HG02642 (cell line): ENCODE data around the gene XRCC1.
"Not testable (repeated sequence)": the region's sequence is repeated elsewhere in the genome, so short reads cannot be mapped to it uniquely, and the experiment has no call there.

Experiments
- ATAC-seq: cut with Tn5 transposase; IDR thresholded peaks from one replicate; pipeline ENCODE4 v1.9.1; 2021; ENCODE audit warnings: mild to moderate bottlenecking; ENCODE audit not compliant: unreplicated experiment, poor library complexity

The XRCC1 gene

GRCh38 chr19:43525836-43526771 is 49.2 kb downstream of the XRCC1 start:
- peak; percentile 2 for ATAC-seq

DNA sequence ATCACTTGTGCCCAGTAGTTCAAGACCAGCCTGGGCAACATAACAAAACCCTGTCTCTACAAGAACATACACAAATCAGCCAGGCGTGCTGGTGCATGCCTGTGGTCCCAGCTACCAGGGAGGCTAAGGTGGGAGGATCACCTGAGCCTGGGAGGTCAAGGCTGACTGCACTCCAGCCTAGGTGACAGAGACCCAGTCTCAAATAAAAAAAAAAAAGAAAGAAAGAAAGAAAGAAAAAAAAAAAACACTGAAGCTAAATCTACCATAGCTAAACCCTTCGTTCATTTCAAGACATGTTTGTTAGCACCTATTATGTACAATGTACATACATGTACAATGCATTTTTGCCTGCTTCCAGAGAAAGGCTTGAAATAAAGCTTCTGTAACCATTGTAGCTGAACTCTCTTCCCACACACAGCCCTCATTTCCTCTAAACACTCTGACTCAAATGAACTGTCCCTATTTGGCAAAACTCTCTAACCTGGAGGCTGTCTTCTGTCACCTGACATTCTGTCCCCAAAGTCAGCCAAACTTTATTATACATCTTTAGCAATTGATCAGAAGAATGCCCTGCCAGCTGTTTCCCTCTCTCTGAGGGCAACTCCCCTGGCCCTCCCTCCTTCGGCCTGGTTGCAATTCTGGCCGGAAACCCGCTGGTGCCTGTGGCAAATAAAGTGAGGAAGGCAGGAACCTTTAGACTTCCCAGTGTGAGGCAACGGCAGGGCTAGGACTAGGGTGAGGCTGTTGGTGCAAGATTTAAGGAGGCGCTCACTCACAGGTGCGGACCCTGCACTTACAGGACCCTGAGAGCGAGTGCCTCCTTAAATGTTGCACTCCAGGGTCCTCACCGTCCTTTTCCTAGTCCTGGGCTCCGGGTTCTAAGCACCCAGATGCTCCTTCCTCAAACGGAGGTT is 50.1 kb downstream of the XRCC1 start:
- ATAC-seq = peak; percentile 45

GRCh38 chr19:43523696-43524095 is 51.6 kb downstream of the XRCC1 start:
- not testable (repeated sequence) for ATAC-seq

GRCh38 chr19:43522929-43523328 is 52.4 kb downstream of the XRCC1 start:
- no peak for ATAC-seq

- ATAC-seq = no peak
Observed at GRCh38 chr19:43519436-43520088, 55.8 kb downstream of the XRCC1 start.

DNA sequence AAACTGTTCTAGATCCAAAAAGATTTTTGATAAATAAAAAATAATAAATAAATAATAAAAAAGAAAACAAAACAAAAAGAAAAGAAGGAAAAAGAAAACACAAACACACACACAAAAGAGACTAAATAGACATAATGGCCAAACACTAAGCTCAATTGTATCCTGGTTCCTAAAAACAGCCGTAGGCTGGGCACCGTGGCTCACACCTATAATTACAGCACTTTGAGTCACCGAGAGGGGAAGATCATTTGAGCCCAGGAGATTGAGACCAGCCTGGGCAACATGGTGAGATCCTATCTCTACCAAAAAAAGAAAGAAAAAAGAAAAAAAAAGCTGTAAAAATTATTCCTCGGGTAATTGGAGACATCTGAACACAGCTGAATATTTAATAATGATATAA is 57.3 kb downstream of the XRCC1 start:
- no peak for ATAC-seq

GRCh38 chr19:43512399-43512798 is 62.9 kb downstream of the XRCC1 start:
- ATAC-seq = not testable (repeated sequence)

DNA sequence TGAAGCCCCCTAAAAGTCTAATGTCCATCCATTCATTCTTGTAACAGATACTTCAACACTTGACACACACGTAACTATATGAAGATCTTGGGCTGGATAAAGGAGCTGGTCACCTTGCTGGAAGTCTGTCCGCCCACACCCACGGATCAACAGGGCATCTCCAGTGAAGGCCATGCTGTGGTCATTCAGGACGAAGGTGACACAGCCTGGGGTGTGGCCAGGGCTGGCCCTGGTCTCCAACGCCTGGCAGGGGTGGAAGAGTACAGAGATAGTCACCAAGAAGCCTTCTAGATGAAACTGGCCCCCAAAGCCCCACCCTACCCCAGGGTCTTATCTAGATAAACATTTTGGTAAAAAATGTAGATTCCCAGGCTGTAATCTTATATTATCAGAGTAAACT is 64.0 kb downstream of the XRCC1 start:
- no peak for ATAC-seq

- no peak for ATAC-seq
Observed at GRCh38 chr19:43510713-43511112, 64.6 kb downstream of the XRCC1 start.

DNA sequence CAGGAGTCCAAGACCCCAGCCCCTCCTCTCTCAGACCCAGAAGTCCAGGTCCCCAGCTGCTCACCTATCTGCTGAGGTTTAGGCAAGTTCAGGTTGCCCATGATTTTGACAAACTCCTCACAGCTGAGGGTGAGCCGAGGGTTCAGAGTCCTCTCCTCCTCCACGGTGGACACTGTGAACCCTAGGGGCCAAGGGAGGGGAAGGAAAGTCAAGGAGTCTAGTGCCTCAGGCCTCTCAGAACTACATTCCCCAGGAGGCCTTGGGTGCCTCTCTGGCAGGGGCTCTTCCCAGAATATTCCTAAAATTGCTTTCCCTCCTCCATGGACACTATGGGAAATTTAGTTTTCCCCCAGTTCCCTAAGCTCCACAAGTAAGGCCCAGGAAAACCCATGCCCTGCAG is 67.4 kb downstream of the XRCC1 start:
- no peak for ATAC-seq

DNA sequence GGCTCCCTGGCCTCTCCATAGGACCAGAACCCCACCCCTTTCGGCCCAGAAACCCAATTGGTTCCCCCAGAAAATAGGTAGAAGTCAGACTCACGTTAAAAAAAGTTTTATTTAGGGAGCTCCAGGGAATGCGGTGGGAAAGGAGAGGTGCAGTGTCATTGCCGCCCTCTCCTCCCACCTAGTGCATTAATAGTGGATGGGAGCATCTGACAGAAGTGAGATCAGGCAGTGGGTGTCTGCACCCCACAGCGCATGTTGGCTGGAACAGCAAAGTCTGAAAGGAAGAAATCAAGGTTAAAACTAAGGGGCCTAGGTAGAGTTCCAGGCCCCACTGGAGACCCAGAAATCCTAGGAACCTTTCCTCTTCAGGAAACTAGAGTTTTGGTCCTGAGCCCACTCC is 68.7 kb downstream of the XRCC1 start:
- no peak for ATAC-seq

DNA sequence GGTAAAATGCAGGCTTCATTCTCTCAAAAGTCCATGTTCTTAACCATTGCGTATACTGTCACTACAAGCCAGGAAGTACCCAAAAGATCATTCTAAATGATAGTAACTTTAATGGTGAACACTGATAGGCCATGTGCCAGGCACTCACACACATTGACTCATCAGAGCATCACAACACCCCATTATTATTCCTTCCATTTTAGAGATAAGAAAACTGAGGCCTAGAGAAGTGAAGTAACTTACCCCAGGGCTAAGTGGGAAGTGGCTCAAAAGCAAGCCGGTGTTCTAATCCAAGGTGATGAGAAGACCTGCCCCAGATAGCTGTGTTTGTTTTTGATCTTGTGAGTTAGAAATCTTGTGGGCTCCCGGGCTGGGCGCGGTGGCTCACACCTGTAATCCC is 69.4 kb downstream of the XRCC1 start:
- no peak for ATAC-seq

DNA sequence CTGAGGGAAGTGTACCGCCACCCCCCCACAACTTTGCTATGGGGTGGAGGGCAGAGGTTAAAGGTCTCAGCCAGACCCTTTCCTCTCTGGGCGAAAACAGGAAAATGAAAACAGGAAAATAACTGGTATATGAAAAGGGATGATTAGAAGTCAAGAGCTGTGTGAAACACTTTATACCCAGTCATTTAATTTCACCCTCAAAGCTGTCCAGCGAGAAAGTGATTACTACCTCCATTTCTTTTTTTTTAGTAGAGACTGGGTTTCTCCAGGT is 70.2 kb downstream of the XRCC1 start:
- no peak for ATAC-seq

DNA sequence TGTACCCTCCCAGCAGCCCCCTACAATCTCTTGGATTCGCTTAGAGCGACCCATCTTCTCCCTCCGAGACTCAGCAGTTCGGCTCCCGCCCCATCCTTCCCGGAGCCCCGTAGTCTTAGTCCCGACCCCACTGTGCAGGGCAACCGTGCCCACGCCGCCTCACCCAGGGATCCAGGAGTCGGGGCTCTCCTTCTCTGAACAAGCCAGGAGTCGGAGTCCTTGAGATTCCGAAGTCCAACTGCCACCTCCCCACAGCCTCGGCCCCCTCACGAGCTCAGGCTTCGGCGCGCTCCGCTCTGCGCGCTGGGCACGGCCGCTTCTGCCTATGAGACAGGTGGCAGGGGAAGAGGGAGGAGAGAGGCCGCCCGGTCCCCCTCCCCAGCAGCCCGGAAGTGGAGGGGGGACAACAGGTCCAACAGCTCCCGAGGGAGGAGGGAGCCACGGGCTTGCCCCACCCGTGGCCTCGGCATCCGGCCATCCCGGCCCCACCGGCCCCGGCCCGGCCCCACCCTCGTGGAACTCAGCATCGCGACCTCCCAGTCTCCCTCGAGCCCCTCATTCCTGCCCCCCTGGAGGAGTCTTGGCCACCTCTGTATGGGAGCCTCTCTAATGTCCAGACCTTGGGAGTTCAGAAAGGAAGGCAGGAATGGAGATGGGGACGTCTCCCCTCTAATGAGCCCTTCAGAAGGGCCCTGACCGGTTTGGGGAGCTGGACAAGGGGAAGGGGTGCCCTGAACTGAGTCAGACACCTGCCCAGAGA is 70.7 kb downstream of the XRCC1 start, which contains the start of gene PHLDB3:
Gene PHLDB3 (minus strand): TSS at position 321 of the 760 bp plus-strand sequence. CDS start 628 bp downstream, outside the sequence.
- ATAC-seq = peak; percentile 24

DNA sequence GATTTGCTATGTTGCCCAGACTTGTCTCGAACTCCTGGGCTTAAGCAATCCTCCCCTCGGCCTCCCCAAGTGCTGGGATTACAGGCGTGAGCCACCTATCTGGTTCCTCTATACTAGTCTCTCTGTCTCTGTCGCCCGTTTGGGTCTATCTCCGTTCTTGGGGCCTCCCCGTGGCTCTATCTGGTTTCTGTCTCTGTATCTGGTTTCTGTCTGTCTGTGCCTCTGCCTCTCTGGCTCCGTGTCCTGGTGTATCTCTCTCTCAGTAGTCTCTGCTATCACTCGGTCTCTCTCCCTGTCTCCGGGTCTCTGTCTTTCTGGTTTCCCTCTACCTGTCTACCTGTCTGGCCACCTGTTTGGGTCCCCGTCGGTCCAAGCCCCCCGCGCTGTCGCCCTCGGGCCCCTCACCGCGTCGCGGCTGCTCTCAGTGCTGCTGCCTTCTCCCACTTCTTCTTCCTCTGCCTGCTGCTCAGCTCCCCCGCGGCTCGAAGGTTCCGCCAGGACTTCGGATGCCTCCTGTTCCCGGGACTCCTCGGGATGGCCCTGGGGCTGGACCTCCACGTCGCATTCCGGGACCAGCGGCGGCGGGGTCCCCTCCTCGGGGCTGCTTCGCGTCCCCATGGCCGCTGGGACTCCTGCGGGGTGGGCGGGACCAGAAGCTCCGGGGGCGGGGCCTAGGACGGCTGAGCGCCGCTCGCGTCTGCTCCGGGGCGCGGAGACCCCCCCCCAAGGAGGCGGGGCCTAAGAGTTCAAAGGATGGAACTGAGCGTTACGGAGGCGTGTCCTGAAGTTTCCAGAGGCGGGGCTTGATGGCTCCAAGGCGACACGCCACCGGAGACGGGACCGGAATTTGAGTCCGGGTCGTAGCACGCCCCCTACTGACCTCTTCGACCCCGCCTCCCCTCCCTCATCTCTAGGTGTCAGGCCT is 71.6 kb downstream of the XRCC1 start:
- peak; percentile 92 for ATAC-seq

- no peak for ATAC-seq
Observed at GRCh38 chr19:43502419-43502976, 72.8 kb downstream of the XRCC1 start.

- no peak for ATAC-seq
Observed at GRCh38 chr19:43501661-43502418, 73.5 kb downstream of the XRCC1 start.

GRCh38 chr19:43499042-43499441 is 76.3 kb downstream of the XRCC1 start:
- ATAC-seq = no peak
